ENCODE data around the gene CFAP410.

Gene CFAP410

GRCh38 chr21:44329971-44330681 lies 9.1 kb downstream of the CFAP410 start:
- DNase-seq, result no peak

- no peak for DNase-seq
Measured at GRCh38 chr21:44329086-44329889, 9.9 kb downstream of the CFAP410 start.

GRCh38 chr21:44328242-44328895 lies 10.8 kb downstream of the CFAP410 start:
- no peak for DNase-seq

- no peak for DNase-seq
Measured at GRCh38 chr21:44327603-44327974, 11.6 kb downstream of the CFAP410 start.

GRCh38 chr21:44326716-44327602 lies 12.2 kb downstream of the CFAP410 start:
- no peak for DNase-seq

GRCh38 chr21:44326272-44326647 lies 12.9 kb downstream of the CFAP410 start:
- no peak for DNase-seq

GRCh38 chr21:44325386-44326271 lies 13.6 kb downstream of the CFAP410 start:
- no peak for DNase-seq

- no peak for DNase-seq
Measured at GRCh38 chr21:44324854-44325107, 14.4 kb downstream of the CFAP410 start.

- DNase-seq, result no peak
Measured at GRCh38 chr21:44324106-44324853, 14.9 kb downstream of the CFAP410 start.

GRCh38 chr21:44323591-44323990 lies 15.6 kb downstream of the CFAP410 start:
- DNase-seq, result no peak

- no peak for DNase-seq
Measured at GRCh38 chr21:44322621-44323325, 16.4 kb downstream of the CFAP410 start.

GRCh38 chr21:44321846-44322450 lies 17.2 kb downstream of the CFAP410 start:
- no peak for DNase-seq

- no peak for DNase-seq
Measured at GRCh38 chr21:44320847-44321246, 18.3 kb downstream of the CFAP410 start.

- DNase-seq, result no peak
Measured at GRCh38 chr21:44319407-44320065, 19.7 kb downstream of the CFAP410 start.

- no peak for DNase-seq
Measured at GRCh38 chr21:44318489-44319285, 20.5 kb downstream of the CFAP410 start.

- DNase-seq, result no peak
Measured at GRCh38 chr21:44317871-44318270, 21.3 kb downstream of the CFAP410 start.

- DNase-seq, result no peak
Measured at GRCh38 chr21:44317241-44317782, 21.9 kb downstream of the CFAP410 start.

GRCh38 chr21:44316277-44316900 lies 22.8 kb downstream of the CFAP410 start:
- DNase-seq, result no peak

All from islet precursor cell (in vitro differentiated cells).